GM12878 (cell line): Measurements from ENCODE around the gene COX10. TPM values are rescaled to one million over a fixed set of nuclear protein-coding genes. Genes with fewer than 3 reads are reported as not detected.

Experiments
- ATAC-seq: fragments of 200-7000 bp; cut with Tn5 transposase; 3 replicates; pipeline ENCODE4 v1.9.1; 2020; ENCODE audit warnings: mild to moderate bottlenecking, moderate library complexity
- BruUV-seq: library from RNA; stranded (reverse); fragments of 400-500 nt; replicated peaks from 2 replicates; lab custom pipeline; 2021; lab: Mats Ljungman, UMichigan
- CTCF ChIA-PET: fragments of 300-600 bp; sonication (Branson Sonifier 250); formaldehyde crosslinking; extraction: SDS; loops from one replicate; lab custom pipeline; 2021; ENCODE audit warnings: inconsistent platforms; lab: Yijun Ruan, JAX
- POLR2A ChIA-PET: fragments of 350-600 bp; formaldehyde crosslinking; extraction: SDS; loops from one replicate; lab custom pipeline; 2021; ENCODE audit warnings: inconsistent platforms; lab: Charles Lee
- RAD21 ChIA-PET: fragments of 300-600 bp; sonication (Branson Sonifier 250); formaldehyde crosslinking; loops from one replicate; lab custom pipeline; 2023; ENCODE audit warnings: antibody characterized with exemption; ENCODE audit not compliant: unreplicated experiment; lab: Charles Lee
- SMC1A ChIA-PET: fragments of 300-600 bp; sonication (Branson Sonifier 250); formaldehyde crosslinking; loops from one replicate; lab custom pipeline; 2023; ENCODE audit not compliant: unreplicated experiment, uncharacterized antibody; lab: Charles Lee
- DNase-seq: peaks from one replicate; pipeline ENCODE4 v3.0.0-alpha.2; 2011; ENCODE audit warnings: low read depth, low spot score
- FAIRE-seq: peaks from 3 replicates; lab custom pipeline; 2011; peaks lifted over from hg19 to GRCh38; lab: Jason Lieb, UNC
- H2AFZ ChIP-seq: 2 replicates; pipeline ENCODE4 v1.6.0; 2011; ENCODE audit warnings: low read depth, low read length, control low read depth; ENCODE audit not compliant: control insufficient read depth
- H3K27ac ChIP-seq: 2 replicates; pipeline ENCODE4 v1.5.1; 2011; ENCODE audit warnings: control low read depth; ENCODE audit not compliant: control insufficient read depth, insufficient read depth
- H3K27me3 ChIP-seq, 2 experiments: replicated peaks in 1 of 2; 2 replicates each; pipeline versions ENCODE4 v1.6.0 to v1.6.1; 2011; ENCODE audit warnings: low read length in 1 of 2; ENCODE audit not compliant: control insufficient read depth in 2 of 2, insufficient read depth in 2 of 2
- H3K36me3 ChIP-seq, 2 experiments: 2 replicates each; pipeline ENCODE4 v1.5.1; 2011; ENCODE audit warnings: low read length in 1 of 2; ENCODE audit not compliant: control insufficient read depth in 2 of 2, insufficient read depth in 2 of 2
- H3K4me1 ChIP-seq: 2 replicates; pipeline ENCODE4 v1.6.1; 2011; ENCODE audit warnings: mild to moderate bottlenecking, low read length, moderate library complexity, mixed read lengths; ENCODE audit not compliant: control insufficient read depth, insufficient read depth
- H3K4me2 ChIP-seq: 2 replicates; pipeline ENCODE4 v1.6.0; 2011; ENCODE audit warnings: control low read depth; ENCODE audit not compliant: control insufficient read depth, insufficient read depth
- H3K4me3 ChIP-seq: fragments of 200-600 bp; sonication (generic); 2 replicates; pipeline ENCODE4 v1.5.1; 2016
- H3K79me2 ChIP-seq: 2 replicates; pipeline ENCODE4 v1.6.0; 2011; ENCODE audit warnings: low read length; ENCODE audit not compliant: control insufficient read depth, insufficient read depth
- H3K9ac ChIP-seq: 2 replicates; pipeline ENCODE4 v1.8.0; 2011; ENCODE audit warnings: low read length, control low read depth, mixed read lengths; ENCODE audit not compliant: control insufficient read depth, insufficient read depth
- H3K9me3 ChIP-seq: replicated peaks from 3 replicates; pipeline ENCODE4 v1.5.1; 2011; ENCODE audit warnings: mild to moderate bottlenecking, low read length; ENCODE audit not compliant: control insufficient read depth, insufficient read depth
- H4K20me1 ChIP-seq: 2 replicates; pipeline ENCODE4 v1.6.0; 2011; ENCODE audit not compliant: control insufficient read depth, insufficient read depth
- CREM ChIP-seq: IDR thresholded peaks from 2 replicates; pipeline ENCODE4 v1.6.1; 2014; ENCODE audit warnings: antibody characterized with exemption, low read depth
- CTCF ChIP-seq, 3 experiments: IDR thresholded peaks in 2 of 3; conservative IDR thresholded peaks in 1 of 3; 2 replicates each; pipeline ENCODE4 v1.5.1; 2011; ENCODE audit warnings: low read depth in 3 of 3, low read length in 3 of 3, mild to moderate bottlenecking in 3 of 3, control low read depth in 2 of 3, moderate library complexity in 2 of 3, inconsistent platforms in 1 of 3, mixed read lengths in 1 of 3; ENCODE audit not compliant: control insufficient read depth in 2 of 3, insufficient read depth in 1 of 3; ENCODE audit errors: extremely low read depth in 1 of 3
- HSF1 ChIP-seq: fragments of 150-350 bp; IDR thresholded peaks from 2 replicates; pipeline ENCODE4 v1.6.1; 2014; ENCODE audit warnings: mild to moderate bottlenecking, low read depth, low read length
- IKZF2 ChIP-seq, 2 experiments: fragments of 450-650 bp; IDR thresholded peaks; 2 replicates each; pipeline ENCODE4 v1.6.1; 2017; ENCODE audit warnings: mild to moderate bottlenecking in 2 of 2, moderate library complexity in 2 of 2
- JUND ChIP-seq: IDR thresholded peaks from 2 replicates; pipeline ENCODE4 v1.6.1; 2012; ENCODE audit warnings: low read depth, mild to moderate bottlenecking, low read length, improper control_type of control experiment, moderate library complexity
- MTA2 ChIP-seq: fragments of 450-650 bp; IDR thresholded peaks from 2 replicates; pipeline ENCODE4 v1.6.1; 2016; ENCODE audit warnings: low read depth, mild to moderate bottlenecking, moderate library complexity
- PAX8 ChIP-seq: fragments of 450-650 bp; IDR thresholded peaks from 2 replicates; pipeline ENCODE4 v1.6.1; 2017; ENCODE audit warnings: mild to moderate bottlenecking, moderate library complexity
- RB1 ChIP-seq: fragments of 450-650 bp; formaldehyde crosslinking; IDR thresholded peaks from 2 replicates; pipeline ENCODE4 v1.6.1; 2017; ENCODE audit warnings: mild to moderate bottlenecking, borderline replicate concordance
- REST ChIP-seq: IDR thresholded peaks from 2 replicates; pipeline ENCODE4 v1.6.1; 2012; ENCODE audit warnings: mild to moderate bottlenecking, low read depth, low read length
- ZNF384 ChIP-seq: IDR thresholded peaks from 2 replicates; pipeline ENCODE4 v1.6.1; 2012; ENCODE audit warnings: low read depth, mild to moderate bottlenecking, low read length, improper control_type of control experiment, borderline replicate concordance
- ZNF622 ChIP-seq: fragments of 450-650 bp; IDR thresholded peaks from 2 replicates; pipeline ENCODE4 v1.6.1; 2017; ENCODE audit warnings: mild to moderate bottlenecking, inconsistent platforms
- in situ Hi-C: fragments of 300-500 bp; cut with MboI; formaldehyde crosslinking; loops from 9 replicates; pipeline ENCODE4 v1.14.3; 2018; ENCODE audit warnings: mixed read lengths
- intact Hi-C: fragments of 100-400 bp; cut with micrococcal nuclease; formaldehyde crosslinking; loops from one replicate; pipeline ENCODE4 v1.14.2; 2022; ENCODE audit not compliant: unreplicated experiment
- polyA plus RNA-seq, 11 experiments: library from polyadenylated mRNA; depleted of rRNA in 4 of 11; unstranded in 6 of 11; stranded (reverse) in 5 of 11; fragments of >200 nt; fragmentation: Nextera tagmentation in 4 of 11; fragmentation: Illumina TruSeq in 1 of 11; extraction: Ambion mirVana in 4 of 11; extraction: Trizol in 1 of 11; gene quantifications; 1 replicate in 1 of 11; 2 replicates in 10 of 11; pipeline versions ENCODE4 v1.2.1 to v1.2.3, GENCODE V29; 2011 to 2016; ENCODE audit warnings: inconsistent platforms in 2 of 11, missing spikeins in 2 of 11, low read depth in 1 of 11
- total RNA-seq, 4 experiments: library from RNA; depleted of rRNA in 3 of 4; stranded (reverse); fragments of >200 nt in 3 of 4; fragmentation: Illumina TruSeq in 1 of 4; extraction: Trizol in 1 of 4; gene quantifications; 2 replicates each; pipeline versions ENCODE4 v1.2.1 to v1.2.3, GENCODE V29; 2013 to 2021
- TF ChIP-seq, protein P1 (sequence below): IDR thresholded peaks from 2 replicates; pipeline ENCODE4 v1.6.1; 2011; ENCODE audit warnings: low read depth, low read length, improper control_type of control experiment, borderline replicate concordance
- TF ChIP-seq, protein P2 (sequence below): fragments of 450-650 bp; IDR thresholded peaks from 2 replicates; pipeline ENCODE4 v1.6.1; 2017; ENCODE audit warnings: low read depth, mild to moderate bottlenecking, moderate library complexity

Gene COX10
- total and polyA plus RNA-seq, 10 of the 15 experiments (the other 5 are each of a cell fraction or from before 2014, with no cell fraction given), result 9.6 to 29.4 (median 21.3) TPM

DNA sequence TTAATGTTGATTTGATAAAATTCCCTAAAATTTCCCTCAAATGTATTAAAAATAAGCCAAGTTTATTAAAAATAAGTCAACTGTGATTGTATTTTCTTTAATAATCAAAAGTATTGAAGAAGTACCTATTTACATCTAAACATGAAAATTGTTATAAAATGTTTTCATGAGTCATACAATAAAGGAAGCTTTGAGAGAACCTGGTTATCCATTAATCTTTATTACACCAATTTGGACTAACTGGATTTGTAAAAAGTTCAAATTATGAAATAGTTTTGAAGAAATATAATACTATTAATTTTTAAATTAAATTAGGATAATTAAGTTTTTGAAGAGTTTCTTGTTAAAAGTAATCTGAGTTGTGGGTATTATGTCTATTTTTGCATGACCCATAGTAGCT, 63.8 kb downstream of the COX10 start:
- Histone ChIP-seq H3K9me3 (no peaks in the 10 kb centered on the region; the same call in 2 of the 3 replicates), H3K4me3 (no peak overlapping the region), H3K4me1 (no peaks in the 10 kb centered on the region), H3K4me2 (no peak overlapping the region), H3K27me3 (no peaks in the 10 kb centered on the region), H3K36me3 (0 out of 4 replicates have a peak, but pooled peaks cover 0 to 3% of the 10 kb centered on the region in 2 experiments), H3K79me2 (no peaks in the 10 kb centered on the region), H3K27ac (no peak overlapping the region), H3K9ac (no peak overlapping the region), H4K20me1 (no peaks in the 10 kb centered on the region), H2AFZ (no peak overlapping the region)
- intact Hi-C loops (no loop called here), in situ Hi-C loops (no loop called here)
- no peak for DNase-seq
- ChIA-PET SMC1A (interaction anchor here (0.6 to 1.7 kb wide), 5 partner anchors 10 to 143 kb away, joined by 3 to 4 read pairs (median 3); no protein-coding TSS in a partner anchor), CTCF (no interaction called here), POLR2A (no interaction called here), RAD21 (no interaction called here)
- no peak for ATAC-seq
- BruUV-seq, result no TSS peak
- no peak for FAIRE-seq
- no peak for TF ChIP-seq IKZF2 (IDR thresholded peaks at IDR 0.05)
- no peak for TF ChIP-seq HSF1
- no peak for TF ChIP-seq ZNF622
- no peak for TF ChIP-seq REST
- TF ChIP-seq ZNF384, result no peak
- no peak for TF ChIP-seq CREM
- TF ChIP-seq, protein P1, sequence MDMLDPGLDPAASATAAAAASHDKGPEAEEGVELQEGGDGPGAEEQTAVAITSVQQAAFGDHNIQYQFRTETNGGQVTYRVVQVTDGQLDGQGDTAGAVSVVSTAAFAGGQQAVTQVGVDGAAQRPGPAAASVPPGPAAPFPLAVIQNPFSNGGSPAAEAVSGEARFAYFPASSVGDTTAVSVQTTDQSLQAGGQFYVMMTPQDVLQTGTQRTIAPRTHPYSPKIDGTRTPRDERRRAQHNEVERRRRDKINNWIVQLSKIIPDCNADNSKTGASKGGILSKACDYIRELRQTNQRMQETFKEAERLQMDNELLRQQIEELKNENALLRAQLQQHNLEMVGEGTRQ, result no peak
- TF ChIP-seq CTCF (IDR thresholded peaks at IDR 0.05 in 2 of 3, conservative IDR thresholded peaks at IDR 0.05 in 1 of 3; ENCODE audit: control insufficient read depth in 2 of 3, extremely low read depth in 1 of 3, insufficient read depth in 1 of 3, low read depth in 3 of 3, low read length in 3 of 3), result no peak
- no peak for TF ChIP-seq MTA2
- no peak for TF ChIP-seq JUND
- TF ChIP-seq PAX8, result no peak
- TF ChIP-seq, protein P2, sequence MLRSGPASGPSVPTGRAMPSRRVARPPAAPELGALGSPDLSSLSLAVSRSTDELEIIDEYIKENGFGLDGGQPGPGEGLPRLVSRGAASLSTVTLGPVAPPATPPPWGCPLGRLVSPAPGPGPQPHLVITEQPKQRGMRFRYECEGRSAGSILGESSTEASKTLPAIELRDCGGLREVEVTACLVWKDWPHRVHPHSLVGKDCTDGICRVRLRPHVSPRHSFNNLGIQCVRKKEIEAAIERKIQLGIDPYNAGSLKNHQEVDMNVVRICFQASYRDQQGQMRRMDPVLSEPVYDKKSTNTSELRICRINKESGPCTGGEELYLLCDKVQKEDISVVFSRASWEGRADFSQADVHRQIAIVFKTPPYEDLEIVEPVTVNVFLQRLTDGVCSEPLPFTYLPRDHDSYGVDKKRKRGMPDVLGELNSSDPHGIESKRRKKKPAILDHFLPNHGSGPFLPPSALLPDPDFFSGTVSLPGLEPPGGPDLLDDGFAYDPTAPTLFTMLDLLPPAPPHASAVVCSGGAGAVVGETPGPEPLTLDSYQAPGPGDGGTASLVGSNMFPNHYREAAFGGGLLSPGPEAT, result no peak
- TF ChIP-seq RB1, result no peak
